IPS-18a (cell line): ENCODE measurements around the gene LTC4S.

Experiments
- H3K27ac ChIP-seq: one replicate; pipeline ENCODE4 v1.5.1; 2013; ENCODE audit warnings: low read length
- H3K27me3 ChIP-seq: one replicate; pipeline ENCODE4 v1.6.1; 2013; ENCODE audit warnings: mild to moderate bottlenecking, low read length; ENCODE audit not compliant: control insufficient read depth, insufficient read depth
- H3K36me3 ChIP-seq: one replicate; pipeline ENCODE4 v1.6.1; 2013; ENCODE audit warnings: low read depth, low read length; ENCODE audit not compliant: control insufficient read depth
- H3K4me1 ChIP-seq: one replicate; pipeline ENCODE4 v1.6.1; 2013; ENCODE audit warnings: low read depth, low read length; ENCODE audit not compliant: control insufficient read depth
- H3K4me3 ChIP-seq: one replicate; pipeline ENCODE4 v1.5.1; 2013; ENCODE audit warnings: low read length
- H3K9ac ChIP-seq: one replicate; pipeline ENCODE4 v1.6.1; 2013; ENCODE audit warnings: mild to moderate bottlenecking, low read length, moderate library complexity
- H3K9me3 ChIP-seq: one replicate; pipeline ENCODE4 v1.6.1; 2013; ENCODE audit warnings: low read depth, low read length; ENCODE audit not compliant: control insufficient read depth

The LTC4S gene

DNA sequence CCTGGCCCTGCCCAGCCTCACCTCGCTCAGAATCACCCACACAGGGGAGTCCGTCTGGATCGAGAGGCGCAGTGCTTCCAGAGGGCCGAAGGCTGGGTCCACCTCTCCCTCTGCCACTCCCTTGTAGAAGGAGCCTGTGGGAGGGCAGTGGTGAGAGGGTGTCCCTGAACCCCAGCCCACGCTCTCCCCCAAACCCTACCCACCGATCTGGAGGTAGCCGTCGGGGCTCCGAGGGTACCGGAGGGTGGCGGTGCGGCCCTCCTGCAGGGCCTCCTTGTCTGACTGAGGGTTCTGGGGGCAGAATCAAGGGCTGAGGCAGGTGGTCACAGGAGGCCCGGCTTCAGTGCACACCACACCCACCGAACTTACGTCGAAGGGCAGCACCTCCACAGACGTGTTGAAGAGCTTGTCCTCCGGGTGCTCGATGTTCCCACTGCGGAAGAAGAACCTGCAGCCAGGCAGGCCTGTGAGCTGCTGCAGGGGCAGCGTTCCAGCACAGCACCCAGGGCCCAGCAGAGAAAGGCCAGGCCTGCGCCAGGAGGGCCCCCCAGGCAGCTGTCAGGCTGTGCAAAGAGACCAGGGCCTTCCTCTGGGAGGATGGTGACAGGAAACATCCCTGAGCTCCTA, 4.5 kb downstream of the LTC4S start:
- peaks cover 12% of the 10 kb centered on the region for H3K4me1 ChIP-seq
- H3K9me3 ChIP-seq = no peaks in the 10 kb centered on the region
- no peak overlapping the region for H3K4me3 ChIP-seq
- no peak overlapping the region for H3K9ac ChIP-seq
- H3K27ac ChIP-seq = no peak overlapping the region
- H3K27me3 ChIP-seq = no peaks in the 10 kb centered on the region
- peaks cover 14% of the 10 kb centered on the region for H3K36me3 ChIP-seq

DNA sequence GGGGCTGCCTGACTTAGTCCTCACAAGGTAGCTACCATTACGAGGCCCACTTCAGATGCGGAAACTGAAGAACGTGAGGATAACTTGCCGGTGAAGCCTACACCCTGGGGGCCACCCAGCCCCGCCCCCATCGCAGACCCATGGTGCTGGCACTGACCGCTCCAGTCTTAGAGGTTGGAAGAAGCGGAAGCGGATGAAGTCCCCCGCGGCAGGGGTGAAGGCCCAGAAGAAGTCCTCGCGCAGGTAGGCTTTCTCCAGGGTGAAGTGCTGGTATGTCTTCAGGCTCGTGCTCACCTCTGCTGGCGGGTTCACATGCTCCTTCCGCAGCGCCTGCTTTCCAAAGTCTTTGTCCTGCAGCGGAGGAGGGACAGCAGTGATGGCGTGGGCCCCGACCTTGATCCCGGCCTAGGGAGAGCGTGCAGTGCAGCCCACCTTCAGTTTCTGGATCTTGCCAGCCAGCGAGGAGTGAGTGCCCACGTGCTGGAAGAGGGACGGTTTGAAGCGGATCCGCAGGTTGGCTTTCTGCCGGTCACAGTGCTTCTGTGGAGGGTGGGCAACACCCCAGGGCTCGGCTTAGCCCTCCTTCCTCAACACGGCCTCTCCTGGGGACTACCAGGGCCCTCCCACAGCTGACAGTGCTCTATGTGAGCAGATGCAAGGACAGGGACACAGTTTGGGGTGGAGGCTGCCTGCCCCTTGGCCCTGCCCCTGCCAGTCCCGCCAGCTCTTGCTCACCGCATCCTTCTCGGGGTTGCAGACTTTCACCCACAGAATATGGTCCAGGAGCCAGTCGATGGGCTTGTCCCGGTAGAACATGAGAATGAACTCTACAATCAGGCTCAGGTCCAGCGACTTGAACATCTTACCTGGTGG, 5.2 kb downstream of the LTC4S start:
- Histone ChIP-seq H3K27ac (no peak overlapping the region), H3K4me1 (peaks cover 15% of the 10 kb centered on the region), H3K9ac (no peak overlapping the region), H3K9me3 (no peaks in the 10 kb centered on the region), H3K4me3 (no peak overlapping the region), H3K27me3 (no peaks in the 10 kb centered on the region), H3K36me3 (peaks cover 14% of the 10 kb centered on the region)

DNA sequence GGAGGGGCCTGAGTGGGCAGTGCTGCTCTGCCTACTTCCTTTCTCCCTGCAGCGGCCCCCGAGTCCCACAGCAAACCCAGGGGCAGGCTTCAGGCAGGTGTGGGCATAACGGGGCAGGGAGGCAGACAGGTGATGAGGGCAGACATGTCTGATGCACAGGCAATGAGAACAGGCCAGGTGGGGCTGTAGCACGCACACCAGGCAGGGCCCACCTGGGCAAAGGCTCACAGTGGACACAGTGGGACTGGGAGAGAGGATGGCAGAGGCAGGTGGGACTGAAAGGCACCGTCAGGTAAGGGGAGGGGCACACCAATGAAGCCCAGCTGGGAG, 5.8 kb downstream of the LTC4S start:
- peaks cover 18% of the 10 kb centered on the region for H3K4me1 ChIP-seq
- peaks cover 2% of the 10 kb centered on the region for H3K27me3 ChIP-seq
- H3K36me3 ChIP-seq = peaks cover 14% of the 10 kb centered on the region
- no peak overlapping the region for H3K27ac ChIP-seq
- no peaks in the 10 kb centered on the region for H3K9me3 ChIP-seq
- no peak overlapping the region for H3K4me3 ChIP-seq
- H3K9ac ChIP-seq = no peak overlapping the region

DNA sequence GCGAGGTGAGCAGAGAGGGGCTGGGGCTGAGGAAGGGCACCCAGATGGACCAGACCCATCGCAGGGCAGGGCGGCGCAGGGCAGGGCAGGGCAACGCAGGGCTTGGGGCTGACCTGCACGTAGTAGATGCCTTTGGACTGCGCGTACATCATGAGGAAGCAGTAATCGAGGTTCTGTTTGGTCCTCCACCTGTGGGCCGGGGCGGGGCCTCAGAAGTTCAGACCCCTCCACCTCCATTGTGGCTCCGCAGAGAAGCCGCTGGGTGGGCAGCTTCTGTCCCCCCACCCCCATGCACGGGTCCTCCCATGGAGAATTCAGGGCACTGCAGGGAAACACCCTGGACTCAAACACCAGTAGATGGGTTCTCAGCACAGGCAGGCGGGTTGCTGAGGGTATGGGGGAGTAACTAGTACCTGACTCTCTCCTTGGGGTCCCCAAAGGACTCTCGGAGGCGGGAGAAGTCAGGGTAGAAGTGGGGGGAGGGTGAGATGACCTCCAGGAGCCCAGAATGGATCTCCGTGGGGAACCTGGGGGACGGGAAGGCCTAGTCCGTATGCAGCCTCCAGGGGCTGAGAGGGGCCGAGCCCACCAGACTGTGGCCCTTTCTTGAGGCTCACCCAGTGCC, 6.4 kb downstream of the LTC4S start:
- no peak overlapping the region for H3K9ac ChIP-seq
- peaks cover 14% of the 10 kb centered on the region for H3K36me3 ChIP-seq
- no peak overlapping the region for H3K27ac ChIP-seq
- H3K9me3 ChIP-seq = no peaks in the 10 kb centered on the region
- H3K4me3 ChIP-seq = no peak overlapping the region
- peaks cover 7% of the 10 kb centered on the region for H3K27me3 ChIP-seq
- peaks cover 18% of the 10 kb centered on the region for H3K4me1 ChIP-seq

DNA sequence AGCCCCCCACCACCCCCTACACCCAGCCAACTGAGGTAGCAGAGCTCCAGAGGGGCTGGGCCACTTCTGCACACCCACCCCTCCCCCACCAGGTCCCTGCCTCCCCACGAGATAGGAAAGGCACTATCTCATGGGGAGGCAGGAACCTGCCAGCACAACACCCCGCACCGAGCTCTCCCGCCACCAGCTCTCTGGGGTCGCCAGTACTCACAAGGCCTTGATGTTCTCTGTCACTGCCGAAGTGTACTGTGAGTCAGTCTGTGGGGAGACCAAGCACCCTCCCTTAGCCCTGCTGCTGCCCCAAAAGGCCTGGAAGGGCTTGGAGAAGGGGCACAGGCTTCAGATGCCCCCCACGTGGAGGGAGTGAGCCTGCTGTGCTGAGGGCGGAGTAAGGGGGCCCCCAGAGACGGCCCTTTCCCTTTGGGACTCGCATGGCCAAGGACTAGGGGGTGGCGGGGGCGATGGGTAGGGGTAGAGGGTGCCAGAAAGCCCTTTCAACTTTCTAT, 7.0 kb downstream of the LTC4S start:
- Histone ChIP-seq H3K36me3 (peaks cover 14% of the 10 kb centered on the region), H3K4me1 (peaks cover 18% of the 10 kb centered on the region), H3K27me3 (peaks cover 7% of the 10 kb centered on the region), H3K4me3 (no peak overlapping the region), H3K9me3 (no peaks in the 10 kb centered on the region), H3K9ac (no peak overlapping the region), H3K27ac (no peak overlapping the region)

DNA sequence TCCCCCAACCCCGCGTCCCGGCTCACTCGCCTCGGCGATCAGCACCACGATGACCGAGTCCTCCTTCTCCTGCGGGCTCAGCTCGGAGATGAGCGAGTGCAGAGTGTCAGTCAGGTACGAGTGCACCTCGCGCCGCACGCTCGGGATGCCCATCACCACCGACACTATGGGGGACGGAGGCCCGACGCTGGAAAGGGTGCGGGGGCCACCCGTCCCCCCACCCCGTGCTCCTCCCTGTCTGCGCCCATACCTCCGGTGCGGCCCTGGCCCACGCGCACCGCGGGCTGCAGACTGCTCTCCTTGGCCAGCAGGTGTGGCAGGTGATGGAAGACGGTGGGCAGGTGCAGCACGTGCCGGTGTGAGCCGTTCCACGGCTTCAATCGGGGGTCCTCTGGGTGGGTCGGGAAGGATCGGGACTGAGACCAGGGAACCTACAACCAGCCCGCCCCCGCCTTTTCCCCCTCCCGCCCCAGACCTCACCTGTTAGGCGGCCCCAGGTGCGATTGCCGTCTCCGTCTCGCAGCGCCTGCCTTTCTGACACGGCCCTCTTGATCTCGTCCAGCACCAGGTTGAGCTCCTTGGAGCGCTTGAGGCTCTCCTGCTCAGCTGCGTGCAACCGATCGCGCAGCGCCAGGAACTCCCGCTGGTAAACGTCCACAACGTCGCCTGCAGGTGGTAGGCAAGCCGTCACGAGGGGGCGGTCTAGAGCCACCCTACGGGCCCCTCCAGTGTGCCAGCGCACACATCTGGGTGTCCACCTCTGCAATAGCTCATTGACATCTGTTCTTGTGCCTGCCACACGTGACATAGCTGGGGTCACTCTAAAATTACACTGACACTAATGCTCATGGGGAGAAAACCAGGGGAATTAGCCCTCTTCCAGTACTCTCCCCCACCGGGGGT, 7.8 kb downstream of the LTC4S start:
- Histone ChIP-seq H3K9ac (no peak overlapping the region), H3K4me1 (peaks cover 18% of the 10 kb centered on the region), H3K27me3 (peaks cover 7% of the 10 kb centered on the region), H3K9me3 (no peaks in the 10 kb centered on the region), H3K36me3 (peaks cover 14% of the 10 kb centered on the region), H3K27ac (no peak overlapping the region), H3K4me3 (no peak overlapping the region)

DNA sequence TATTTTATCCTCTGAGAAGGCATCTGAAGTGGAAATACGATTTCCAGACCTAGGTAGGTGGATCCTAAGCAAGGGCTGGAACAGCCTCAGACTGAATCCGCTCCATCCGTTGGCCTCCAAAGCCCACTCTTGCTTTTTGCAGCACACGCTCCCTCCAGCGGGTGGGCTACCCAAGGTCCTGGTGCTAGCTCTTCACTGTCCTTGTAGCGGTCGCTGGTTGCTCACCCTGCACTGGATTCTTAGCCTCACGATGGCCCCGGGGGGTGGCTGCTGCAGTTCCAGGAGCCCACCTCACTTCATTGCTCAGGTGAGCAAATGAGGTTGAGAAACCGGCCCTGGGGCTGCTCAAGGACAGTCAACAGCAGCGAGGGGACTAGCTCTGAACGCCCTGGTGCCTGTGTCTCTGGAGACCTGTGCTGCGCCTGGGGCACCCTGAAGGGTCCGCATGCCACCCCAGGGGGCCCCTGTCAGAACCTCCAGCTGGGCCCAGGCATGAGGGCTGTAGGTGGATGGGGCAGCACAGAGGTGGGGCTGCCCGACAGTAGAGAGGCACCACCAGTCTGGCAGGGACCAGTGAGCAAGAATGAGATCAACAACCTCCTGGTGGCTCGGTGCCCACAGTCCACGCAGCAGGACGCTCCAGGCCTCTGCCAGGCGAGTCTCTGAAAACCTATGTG, 8.6 kb downstream of the LTC4S start:
- peaks cover 7% of the 10 kb centered on the region for H3K27me3 ChIP-seq
- H3K4me3 ChIP-seq = no peak overlapping the region
- H3K36me3 ChIP-seq = peaks cover 14% of the 10 kb centered on the region
- H3K9ac ChIP-seq = no peak overlapping the region
- H3K27ac ChIP-seq = no peak overlapping the region
- H3K9me3 ChIP-seq = no peaks in the 10 kb centered on the region
- H3K4me1 ChIP-seq = peaks cover 18% of the 10 kb centered on the region

DNA sequence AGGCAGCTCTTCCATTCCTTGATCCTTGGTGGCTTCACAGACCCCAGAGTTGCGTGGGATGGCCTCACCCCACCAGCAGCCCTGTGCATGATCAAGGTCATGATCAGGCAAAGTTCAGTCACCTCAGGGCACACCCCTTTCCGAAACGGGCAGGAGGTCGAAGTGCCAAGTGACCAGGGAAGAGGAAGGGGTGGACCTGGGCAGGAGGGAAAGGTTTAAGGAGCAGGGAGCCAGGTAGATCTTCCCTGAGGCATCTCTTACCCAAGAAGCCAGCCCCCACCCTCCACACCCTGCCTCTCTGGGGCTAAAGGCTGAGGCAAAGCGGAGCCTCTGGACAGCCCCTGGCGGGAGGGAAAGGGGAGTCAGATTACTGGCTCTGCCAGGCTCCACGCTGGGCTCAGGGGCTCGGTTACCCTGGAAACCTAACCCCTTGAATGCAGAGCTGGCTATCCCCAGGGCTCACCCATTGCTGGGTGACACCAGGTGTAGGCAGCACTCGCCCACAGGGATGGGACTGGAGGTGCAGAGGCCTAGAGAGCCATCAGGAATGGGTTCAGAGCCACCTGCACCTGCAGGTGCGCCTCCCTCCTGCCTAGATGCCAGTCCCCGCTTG, 9.3 kb downstream of the LTC4S start:
- Histone ChIP-seq H3K9me3 (no peaks in the 10 kb centered on the region), H3K27ac (no peak overlapping the region), H3K4me3 (no peak overlapping the region), H3K4me1 (peaks cover 18% of the 10 kb centered on the region), H3K27me3 (peaks cover 7% of the 10 kb centered on the region), H3K36me3 (peaks cover 14% of the 10 kb centered on the region), H3K9ac (no peak overlapping the region)

DNA sequence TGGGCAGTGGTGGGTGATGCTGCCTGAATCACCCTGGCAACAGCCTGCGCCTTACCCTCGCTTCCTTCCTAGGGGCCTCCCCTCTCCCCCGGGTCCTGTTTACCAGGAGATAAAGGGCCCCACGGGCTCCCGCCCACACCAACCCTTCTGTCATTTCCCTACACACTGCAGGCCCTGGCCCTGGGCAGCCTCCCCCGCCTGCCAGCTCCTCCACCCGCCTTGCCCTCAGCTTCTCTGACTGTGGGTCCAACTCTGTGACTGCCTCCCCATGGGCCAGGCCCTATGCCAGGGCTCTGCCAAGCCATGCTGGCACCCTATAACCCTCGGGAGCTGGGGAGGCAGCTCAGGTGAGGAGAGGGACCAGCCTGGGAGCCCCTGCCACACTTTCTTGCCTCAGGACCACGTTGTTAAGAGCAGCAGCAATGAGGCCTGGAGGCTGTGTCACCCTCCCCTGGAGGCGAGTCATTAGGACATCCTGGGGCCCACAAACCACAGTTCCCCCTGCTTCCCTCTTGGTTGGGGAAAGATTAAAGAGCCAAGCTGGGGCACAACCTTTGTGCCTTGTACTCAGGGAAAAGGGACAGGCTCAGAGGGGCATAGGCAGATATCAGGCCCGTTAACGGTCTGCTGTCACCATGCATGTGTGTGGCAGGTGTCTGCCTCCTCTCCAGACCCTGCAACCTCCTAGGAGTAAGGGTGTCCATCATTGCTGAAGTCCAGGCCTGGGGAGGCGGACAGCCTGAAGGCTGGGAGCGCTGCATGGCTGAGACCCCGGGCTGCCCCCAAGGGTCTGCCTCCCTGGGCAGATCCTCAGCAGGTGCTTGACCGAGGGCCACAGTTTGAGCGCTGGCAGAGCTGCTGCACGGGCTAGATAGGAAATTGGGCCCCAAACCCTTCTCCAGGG, 10.1 kb downstream of the LTC4S start:
- Histone ChIP-seq H3K9me3 (no peaks in the 10 kb centered on the region), H3K4me3 (no peak overlapping the region), H3K4me1 (peaks cover 18% of the 10 kb centered on the region), H3K36me3 (peaks cover 10% of the 10 kb centered on the region), H3K27me3 (peaks cover 7% of the 10 kb centered on the region), H3K27ac (no peak overlapping the region), H3K9ac (no peak overlapping the region)

DNA sequence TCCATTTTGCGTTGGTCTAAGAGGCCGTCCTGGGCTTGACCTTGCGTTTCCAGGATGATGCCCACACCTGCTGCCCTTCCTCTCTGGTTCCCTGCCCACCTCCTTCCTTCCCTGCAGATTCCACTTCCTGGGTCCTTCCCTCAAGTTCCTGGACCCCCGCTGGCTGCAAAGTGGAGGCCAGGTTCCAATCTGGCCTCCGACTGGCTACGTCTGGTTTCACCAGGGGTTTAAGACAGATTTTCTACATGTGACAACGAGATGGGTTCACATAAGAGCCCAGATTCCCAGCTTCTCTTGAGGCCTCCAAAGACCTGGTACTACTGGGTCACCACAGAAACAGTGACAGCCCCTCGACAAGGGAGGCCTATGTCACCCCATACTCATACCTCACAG, 10.8 kb downstream of the LTC4S start:
- peaks cover 18% of the 10 kb centered on the region for H3K4me1 ChIP-seq
- H3K9ac ChIP-seq = no peak overlapping the region
- no peak overlapping the region for H3K4me3 ChIP-seq
- no peaks in the 10 kb centered on the region for H3K9me3 ChIP-seq
- H3K36me3 ChIP-seq = peaks cover 9% of the 10 kb centered on the region
- peaks cover 7% of the 10 kb centered on the region for H3K27me3 ChIP-seq
- no peak overlapping the region for H3K27ac ChIP-seq
